HG02610 (cell line): ENCODE data around the gene LSAMP.

Experiments used
- ATAC-seq: cut with Tn5 transposase; IDR thresholded peaks from one replicate; pipeline ENCODE4 v1.9.1; 2021; ENCODE audit warnings: mild to moderate bottlenecking, moderate library complexity; ENCODE audit not compliant: unreplicated experiment

LSAMP gene

DNA sequence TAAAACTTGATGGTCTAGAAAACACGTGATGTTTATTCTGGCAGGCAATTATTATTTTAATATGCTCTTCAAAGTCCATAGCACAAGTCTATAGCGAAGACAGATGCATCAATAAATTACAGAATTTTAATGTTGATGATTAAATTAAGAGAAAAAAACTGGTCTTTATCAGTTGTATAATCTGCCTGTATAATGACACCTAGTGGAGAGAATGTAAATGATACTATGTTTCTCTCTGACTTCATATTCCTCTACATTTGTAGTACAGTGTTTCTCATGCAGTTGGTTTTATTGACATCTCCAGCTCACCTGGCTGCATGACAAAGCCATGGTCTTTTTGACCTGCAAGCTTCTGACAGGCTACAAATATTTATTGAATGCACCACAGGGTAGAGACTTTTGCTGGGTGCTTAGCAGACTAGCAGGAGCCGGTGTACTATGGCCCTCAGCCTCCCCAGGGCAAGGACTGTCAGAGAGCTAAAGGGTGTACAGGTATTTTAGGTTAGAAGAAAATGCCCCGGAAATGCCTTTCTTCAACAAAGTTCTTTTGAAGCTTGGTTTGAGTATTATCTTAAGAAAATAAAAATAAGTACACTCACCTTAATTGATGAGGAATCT lies 532.1 kb downstream of the LSAMP start:
- ATAC-seq: no peak

DNA sequence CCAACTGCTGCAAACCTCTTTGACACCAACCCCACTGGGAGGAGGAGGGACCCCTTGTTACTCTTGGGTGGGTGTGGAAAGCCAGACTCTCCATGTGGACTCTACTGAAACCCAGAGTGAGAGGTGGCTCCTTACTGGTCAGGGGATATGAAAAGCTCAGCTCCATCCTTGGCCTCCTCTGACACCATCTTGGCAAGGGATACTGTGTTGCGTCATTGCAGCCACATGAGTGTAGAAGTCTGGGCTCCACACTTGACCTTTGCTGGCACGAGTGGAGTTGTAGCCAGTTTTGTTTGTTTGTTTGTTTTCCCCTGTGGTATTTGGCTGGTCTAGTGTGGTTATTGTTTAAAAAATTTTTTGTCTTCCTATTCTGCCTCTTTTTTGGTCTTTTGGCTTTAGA lies 532.9 kb downstream of the LSAMP start:
- ATAC-seq: no peak

DNA sequence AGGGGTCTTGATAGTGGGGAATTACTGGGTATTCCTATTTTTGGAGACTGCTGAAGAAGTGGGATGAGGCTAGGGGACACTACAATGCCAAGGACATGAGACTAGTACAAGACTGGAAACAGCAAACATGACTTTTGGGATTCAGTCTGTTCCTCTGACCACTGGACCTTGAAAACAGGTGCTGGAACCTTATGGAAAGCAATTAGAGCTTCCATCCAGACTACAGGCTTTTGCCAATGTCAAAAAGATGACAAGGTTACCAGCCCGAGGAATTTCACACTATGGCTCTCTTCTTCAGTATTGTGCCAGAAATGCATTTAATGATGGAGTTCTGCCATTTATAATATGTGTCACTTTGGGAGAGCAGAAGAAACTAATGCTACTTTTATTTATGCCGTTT lies 539.4 kb downstream of the LSAMP start:
- no peak for ATAC-seq

DNA sequence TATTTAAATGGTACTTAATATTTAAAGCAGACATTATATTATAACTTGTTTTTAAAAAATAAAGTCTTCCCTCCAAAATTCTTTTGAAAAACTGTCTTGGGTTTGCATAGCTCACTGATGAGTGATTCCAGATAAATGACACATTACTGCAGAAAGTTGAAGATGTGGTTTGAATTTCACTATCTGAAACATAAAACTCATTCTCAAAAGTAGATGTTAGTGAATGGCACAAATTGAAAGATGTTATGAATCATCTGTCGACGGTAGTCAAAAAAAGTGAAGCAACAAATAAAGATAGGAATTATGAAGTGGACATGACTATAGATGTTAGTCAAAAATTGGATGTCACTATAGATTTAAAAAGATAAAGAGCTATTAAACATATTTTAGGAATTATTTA lies 541.4 kb downstream of the LSAMP start:
- no peak for ATAC-seq

DNA sequence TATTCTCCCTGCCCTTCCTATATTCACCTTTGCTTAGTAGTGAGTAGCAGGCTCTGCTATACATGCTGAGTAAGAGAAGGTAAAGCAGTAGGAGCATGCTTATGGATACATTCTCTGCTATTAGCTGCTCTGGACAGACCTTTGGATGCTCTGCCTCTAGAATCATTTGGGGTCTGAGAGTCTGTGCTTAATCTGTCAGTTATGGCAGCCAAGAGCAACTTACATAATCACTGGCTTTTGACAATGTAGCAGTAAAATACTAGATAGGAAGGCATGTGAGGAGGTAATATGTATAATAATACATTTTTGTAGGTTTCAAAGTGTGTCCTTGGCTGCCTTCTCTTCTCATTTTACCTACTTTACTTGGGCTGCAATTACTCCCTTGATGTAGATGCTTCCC lies 544.3 kb downstream of the LSAMP start:
- ATAC-seq: no peak

DNA sequence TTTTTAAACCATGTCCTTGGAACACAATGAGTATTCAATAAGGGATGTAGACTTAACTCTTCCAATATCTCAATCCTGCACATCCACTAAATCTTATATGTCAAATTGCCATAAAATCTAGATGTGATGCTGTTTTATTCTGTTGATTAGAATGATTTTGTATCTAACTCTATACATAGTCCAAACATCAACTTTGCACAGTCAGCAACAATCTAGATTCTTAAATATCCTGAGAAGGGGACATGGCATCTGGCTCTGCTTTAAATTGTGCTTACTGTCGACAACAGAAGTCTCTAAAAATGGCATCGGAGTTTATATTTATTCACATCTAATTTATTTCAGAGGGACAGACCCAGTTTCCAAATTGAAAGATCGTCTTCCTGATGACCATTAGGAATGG lies 545.8 kb downstream of the LSAMP start:
- ATAC-seq: no peak

DNA sequence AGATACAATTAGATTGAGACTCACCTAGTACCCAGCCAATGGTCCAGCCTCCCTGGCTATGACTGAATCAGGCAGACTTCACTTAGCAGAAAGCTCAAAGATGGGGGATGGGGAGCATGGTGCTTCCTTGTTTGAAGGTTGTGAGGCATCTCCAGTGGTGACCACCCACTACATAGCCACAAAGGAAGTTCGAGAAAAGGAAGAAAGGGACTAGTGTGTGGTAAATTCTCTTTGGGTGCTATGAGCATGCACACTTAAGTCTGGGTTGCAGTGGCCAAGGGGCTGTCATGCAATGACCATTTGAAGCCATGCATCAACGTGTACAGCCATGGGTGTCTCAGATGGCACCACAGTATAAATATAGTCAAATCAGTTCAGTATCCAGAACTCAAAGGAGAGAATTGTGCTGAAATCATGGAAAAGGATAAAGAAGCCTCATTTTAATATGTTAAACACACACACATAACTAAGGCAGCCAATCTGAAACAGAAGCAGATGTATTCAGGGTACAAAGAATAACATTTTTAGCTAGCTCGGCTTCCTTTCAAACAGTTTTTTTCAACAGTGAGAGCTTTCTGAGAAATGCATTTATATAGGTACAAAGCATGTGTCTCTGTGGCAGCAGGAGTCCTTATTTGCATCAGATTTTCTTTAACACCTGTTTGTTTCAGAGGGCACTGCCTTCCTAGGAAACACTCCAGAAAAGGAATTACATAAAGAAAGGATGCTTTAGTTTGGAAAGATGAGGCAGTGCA lies 546.5 kb downstream of the LSAMP start:
- no peak for ATAC-seq

DNA sequence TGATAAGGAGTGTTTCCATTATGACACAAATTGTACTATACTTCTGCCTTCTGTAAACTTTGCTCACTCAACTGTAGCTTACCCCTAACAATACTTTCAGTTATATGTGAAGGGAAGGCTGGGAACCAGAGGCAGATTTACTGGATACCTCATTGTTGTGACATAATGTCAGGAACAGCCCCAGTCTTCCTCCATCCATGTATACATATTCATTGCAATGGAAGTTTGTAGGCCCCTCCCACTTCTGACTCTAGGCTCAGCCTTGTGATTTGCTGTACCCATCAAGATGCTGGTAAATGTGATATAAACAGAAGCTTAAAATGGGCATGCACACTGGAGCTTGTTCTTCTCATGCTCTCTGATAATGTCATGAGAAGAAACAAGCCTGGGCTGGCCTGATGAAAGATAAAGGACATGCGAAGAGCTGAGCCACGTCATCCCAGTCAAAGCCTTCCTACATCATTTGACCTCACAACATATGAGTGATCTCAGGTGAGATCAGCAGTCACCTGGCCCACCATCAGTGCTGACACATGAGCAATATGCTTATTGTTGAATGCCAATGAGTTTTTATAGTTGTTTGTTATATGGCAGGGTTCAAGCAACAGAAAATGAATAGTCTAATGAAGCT lies 554.2 kb downstream of the LSAMP start:
- no peak for ATAC-seq

DNA sequence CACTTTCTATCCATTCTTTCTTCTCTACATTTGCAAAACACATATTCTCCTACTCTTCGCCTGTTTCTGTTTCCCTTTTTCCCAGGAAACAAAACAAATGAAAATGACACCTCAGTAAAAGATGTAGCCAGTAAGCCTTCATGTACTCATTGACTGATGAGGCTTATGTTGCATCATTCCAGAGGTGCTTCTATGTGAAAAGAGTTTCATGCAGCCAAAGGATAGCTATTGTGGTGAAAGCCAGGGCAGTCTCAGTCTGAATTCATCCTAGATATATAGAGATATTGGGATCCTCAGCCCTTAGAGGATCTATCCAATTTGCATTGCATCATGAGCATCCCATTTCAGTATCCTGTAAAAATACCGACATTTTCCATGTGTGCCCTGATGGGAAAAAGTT lies 554.7 kb downstream of the LSAMP start:
- ATAC-seq: no peak

DNA sequence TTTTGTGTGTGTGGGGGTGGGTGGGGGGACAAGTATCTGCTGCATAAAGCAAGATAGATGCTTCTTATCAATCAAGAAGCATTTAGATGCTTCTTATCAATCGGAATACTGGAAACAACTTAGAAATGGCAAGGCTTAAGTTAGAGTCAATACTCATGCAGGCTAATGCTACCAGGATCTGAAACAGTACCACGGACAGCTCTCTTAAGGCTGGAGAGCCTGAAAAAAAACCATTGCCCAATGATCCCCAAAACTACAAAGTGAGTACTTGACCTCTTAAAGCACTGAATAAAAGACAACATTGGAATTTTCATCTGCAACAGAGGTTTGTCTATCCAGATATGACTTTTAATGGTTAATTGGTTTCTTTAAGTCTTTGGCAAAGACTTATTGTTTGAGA lies 559.7 kb downstream of the LSAMP start:
- ATAC-seq: no peak

DNA sequence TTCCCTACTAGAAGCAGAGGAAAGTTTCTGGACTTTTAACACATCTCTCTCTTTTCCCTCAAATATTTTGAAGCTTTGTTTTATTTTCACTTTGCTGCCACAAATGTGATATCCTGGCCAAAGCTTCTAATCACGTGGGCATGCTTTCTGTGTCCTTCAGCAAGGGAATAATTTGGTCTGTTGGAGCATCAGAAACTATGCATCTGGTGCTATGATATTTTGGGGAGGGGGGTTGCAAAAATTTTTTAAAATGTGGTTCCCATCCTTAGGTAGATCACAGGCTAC lies 567.7 kb downstream of the LSAMP start:
- no peak for ATAC-seq

DNA sequence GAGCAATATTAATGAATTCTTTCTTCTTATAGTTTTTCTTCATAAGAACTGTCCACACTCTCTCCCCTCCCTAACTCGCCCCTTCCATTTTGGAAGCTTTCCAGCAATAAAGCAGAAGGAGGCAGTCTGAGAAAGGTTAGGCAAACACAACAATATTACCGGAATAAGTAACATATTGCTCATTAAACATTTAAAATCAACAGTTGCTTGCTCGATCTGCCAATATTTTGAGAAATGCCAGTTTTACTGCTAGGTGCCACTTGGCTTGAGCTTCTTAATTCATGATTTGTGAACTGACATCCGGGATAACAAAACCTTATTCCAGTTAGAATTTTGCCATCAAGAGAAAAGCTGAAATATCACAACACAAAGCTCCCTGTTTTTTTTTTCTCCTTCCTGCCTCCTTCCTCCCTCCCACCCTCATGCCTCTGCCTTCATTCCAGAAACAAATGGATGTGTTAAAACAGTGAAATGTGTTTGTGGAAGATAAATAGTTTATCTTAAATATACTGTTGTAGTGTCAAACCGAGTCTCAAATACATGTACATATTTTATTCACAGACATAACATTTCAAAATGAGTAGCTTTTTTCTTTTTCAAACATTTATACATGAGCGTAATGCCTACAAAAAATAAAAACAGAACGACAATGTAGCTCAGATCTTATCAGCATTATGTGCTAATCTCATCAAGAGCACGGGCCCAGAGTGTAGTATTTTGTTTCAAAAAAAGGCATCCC lies 568.2 kb downstream of the LSAMP start:
- ATAC-seq: no peak

DNA sequence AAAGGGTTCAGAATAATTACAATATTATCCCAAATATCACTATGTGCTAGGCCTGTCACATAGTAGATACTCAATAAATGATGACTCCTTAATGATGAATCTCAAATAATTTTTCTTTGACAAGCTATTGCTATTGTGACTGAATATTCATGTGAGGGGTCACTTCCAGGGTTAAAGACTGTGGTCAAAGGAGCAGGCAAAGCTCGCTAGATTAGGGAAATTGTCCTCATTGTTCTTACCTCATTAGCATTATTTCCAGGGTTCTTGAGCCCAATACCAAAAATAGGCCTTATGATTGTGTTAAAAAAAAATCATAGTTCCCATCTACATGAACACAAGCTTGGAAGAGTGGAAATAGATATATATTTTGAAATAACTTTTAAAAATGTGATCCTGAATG lies 569.8 kb downstream of the LSAMP start:
- no peak for ATAC-seq

DNA sequence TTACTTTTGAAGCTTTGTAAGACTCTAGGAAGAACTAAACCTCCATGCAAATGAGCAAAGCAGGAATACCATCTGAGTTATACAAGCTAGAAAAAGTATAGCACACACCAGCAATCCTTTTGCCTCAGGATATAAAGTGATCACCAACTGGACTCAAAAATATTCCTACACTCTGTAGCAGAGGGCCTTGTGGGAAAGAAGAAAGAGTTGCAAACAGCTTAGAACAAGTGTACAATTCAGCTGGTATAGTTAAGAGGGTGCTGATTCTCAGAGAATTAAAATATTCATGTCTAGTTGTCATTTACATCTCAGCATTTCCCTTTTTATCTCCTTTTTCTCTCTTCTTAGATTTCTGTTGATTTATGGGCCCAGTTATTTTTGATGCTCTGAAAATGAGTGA lies 573.6 kb downstream of the LSAMP start:
- ATAC-seq: no peak

DNA sequence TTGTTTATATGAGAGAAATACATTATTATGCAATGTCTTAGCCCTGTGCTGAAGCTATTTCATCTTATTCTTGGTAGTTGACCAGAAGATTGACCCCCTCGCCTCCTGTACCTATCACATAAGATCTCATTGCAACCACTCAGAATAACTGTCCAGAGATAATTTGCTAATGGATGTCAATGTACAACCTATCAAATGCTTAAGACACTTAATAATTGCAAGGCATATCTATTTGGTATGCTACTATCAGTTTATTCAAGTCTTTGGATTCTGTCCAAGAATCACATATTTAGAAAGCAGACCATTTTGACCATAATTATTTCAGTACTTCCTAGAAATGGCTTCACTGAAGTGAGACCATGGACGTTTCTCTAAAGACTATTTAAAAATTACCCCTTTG lies 580.4 kb downstream of the LSAMP start:
- ATAC-seq: no peak

DNA sequence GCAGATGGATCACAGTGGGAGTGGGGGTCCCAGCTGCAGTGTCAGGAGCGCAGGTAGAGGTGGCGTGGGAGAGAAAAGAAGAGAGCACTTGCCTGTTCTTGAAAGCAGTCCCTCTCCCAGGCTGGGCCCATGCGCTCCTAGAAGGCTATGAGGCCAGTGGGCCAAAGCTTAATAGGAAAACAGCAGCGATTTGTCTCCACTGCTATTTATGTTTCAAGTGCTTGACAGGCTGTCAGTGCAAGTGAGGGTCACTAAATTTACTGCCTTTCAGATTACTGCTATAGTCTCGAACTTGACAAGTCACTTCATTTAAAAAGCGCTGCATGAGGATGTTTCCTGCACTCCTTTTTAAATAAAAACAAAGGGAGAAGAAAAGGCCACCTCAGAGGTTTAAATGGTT lies 582.4 kb downstream of the LSAMP start:
- no peak for ATAC-seq

DNA sequence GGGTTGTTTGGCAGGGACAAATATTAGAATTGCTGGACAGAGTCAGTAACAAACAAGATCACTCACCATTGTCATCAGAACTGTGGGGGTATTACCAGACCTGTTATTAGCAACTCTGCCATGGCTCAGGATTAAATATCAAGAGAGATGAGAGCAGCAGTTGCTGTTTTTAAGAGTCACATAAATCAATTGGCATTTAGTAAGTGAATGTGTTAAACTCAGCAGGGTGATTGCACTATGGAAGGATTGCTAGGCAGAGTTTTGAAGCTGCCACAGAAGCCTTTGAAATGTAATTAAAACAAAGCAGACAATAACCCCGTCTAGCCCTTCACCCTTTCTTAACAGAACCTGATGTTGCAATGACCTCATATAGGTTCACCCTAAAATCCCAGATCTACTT lies 583.2 kb downstream of the LSAMP start:
- ATAC-seq: no peak

DNA sequence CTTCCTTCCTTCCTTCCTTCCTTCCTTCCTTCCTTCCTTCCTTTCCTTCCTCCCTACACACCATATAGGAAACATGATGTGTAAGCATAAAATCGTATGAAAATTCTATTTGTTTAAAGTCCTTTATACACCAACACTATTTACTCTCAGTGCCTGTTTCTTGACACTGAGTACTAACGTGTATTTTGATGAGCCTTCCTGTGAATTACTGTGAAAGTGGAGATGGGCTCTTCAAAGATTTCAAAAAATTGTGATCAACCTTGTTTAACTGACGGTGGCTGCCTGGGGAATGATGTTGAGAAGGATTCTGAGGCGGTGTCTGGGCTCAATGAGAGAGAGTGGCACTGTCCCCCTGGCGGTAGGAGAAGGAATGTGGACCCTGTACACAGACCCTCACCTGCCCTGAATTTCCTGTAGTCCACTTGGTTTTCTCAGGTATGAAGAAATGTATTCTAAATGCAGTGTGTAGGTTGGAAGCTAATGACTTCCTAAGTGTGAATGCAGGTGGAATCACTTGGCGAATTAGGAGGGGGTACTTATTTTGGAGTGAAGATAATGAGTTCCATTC lies 584.0 kb downstream of the LSAMP start:
- no peak for ATAC-seq

DNA sequence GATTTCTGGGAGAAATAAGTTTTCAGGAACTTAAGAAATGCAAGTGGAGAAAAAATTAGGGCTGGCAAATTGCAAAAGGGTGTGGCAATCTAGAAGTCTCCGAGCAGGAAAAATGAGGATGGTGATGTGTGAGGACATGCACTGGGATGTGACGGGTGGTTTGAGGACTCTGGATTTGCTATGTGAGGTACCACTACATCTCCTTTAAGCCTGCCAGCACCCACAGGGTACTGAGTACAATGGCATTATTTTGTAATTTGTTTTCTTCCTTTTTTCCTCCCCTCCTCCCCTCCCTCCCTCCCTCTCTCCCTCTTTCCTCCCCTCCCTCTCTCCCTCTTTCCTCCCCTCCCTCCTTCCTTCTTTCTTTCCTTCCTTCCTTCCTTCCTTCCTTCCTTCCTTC lies 584.5 kb downstream of the LSAMP start:
- ATAC-seq: no peak

DNA sequence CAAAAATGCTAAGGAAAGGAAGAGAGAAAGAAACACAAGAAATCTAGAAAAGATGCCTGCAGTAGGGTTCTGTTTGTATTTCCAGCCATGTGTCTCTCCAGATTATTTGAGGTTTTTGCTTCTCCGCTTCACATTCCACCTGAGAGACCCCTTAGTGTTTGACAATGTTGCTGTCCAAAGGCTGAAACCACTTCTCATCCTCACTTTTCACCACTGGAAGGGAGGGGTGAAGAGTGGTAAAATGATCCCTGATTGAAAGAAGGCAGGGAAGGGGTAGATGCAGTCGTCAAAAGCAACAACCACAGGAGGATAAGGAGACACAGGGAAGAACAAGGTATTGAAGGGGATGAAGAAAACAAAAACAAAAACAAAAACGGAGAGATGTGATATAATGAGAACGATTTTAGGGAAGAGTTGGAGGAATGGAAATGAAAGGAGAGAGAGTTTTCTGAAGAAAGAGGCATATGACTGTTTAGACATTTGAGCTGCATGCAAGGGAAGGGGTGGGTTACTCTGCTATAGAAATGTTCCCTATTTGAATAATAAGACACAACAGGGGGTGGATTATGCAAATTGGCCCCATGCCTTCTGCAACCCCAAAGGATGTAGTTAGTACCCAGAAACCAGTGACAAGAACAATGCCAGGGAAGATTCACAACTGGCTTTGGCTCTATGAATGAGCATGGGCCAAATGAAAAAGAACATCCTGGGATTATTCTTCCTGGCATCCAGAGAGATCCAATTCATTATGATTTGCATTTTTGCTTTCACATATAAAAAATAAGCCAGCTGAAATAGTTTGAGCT lies 586.1 kb downstream of the LSAMP start:
- no peak for ATAC-seq
